Stimulated activated CD4-positive, alpha-beta T cell treated with anti-CD3 and anti-CD28 coated beads, Interleukin-1b, Interleukin-23, amount 100 ng/mL, for 1 hour (primary cell): ENCODE measurements around the gene PGM5.

Source experiments
- DNase-seq, 2 donors: peaks; one replicate each; pipeline ENCODE4 v3.0.0-alpha.2; 2020; ENCODE audit warnings: low read depth in 2 of 2

PGM5 gene

GRCh38 chr9:68433531-68434110 lies 77.2 kb downstream of the PGM5 start:
- DNase-seq = no peak

DNA sequence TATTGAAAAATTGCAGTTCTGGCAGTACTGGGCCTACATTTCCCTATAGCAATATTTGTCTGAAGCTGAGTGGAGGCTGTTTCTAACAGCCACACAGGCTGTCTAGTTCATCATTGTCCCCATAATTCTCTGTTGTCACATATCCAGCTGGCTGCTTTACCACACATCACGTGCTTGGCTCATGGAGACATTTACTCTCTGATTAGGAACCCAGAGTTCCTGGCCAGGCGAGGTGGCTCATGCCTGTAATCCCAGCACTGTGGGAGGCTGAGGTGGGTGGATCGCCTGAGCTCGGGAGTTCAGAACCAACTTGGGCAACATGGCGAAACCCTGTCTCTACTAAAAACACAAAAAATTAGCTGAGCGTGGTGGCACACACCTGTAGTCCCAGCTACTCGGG lies 81.4 kb downstream of the PGM5 start:
- no peak for DNase-seq

DNA sequence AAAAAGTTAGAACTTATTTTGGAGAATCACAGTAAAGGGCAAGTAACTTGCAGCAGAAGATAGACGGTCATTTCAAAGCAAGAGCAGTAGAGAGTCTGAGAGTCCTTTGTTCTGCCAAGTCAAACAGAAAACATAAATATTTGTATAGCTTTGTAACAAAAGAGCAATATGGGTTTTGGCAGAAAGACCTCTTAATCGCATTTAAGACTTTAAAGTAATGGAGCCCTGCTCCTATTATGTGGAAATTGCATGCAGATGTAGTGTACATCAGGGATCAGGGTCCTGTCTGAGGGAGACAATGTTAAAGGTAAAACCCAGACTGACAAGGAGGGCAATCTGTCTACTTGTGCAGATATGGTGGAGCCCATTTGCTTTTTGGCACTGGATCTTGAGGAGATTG lies 87.2 kb downstream of the PGM5 start:
- no peak for DNase-seq

GRCh38 chr9:68446836-68447235 lies 90.4 kb downstream of the PGM5 start:
- DNase-seq = no peak

DNA sequence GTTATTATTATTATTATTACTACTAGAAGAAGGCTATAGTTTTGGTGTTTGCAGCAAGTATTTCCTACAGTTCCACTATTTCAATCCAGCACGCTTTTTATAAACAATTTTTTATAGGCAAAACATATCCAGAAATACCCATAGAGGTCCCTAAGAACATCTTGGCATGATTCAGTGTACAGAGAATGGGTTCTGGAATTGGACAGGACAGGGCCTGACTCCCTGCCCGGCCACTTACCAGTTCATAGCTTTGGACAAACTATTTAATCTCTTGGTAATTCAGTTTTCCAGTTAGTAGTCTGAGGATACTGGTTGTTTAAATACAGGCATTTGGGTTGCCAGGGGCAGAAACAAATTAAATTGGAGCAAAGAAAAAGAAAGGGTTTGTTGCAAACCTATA lies 91.2 kb downstream of the PGM5 start:
- DNase-seq = no peak

GRCh38 chr9:68454579-68455334 lies 98.3 kb downstream of the PGM5 start:
- DNase-seq = no peak

DNA sequence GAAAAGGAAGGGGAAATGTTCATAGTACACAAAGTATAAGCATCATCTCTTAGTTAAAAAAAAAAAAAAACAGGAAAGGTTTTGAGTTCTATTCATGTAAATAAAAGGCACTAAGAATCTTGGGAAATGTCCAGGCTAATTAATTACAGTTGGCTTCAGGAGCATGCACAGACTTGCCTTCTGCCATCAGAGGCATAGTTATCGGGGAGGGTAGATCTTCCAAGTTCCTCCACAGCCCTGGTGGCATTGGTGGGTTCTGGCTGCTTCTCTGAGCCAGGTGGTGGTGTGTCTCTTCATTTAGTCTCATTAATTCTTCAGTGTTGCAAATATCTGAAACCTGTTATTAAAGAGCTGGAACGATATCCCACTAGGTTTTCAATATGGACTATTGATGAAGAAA lies 99.0 kb downstream of the PGM5 start:
- no peak for DNase-seq

DNA sequence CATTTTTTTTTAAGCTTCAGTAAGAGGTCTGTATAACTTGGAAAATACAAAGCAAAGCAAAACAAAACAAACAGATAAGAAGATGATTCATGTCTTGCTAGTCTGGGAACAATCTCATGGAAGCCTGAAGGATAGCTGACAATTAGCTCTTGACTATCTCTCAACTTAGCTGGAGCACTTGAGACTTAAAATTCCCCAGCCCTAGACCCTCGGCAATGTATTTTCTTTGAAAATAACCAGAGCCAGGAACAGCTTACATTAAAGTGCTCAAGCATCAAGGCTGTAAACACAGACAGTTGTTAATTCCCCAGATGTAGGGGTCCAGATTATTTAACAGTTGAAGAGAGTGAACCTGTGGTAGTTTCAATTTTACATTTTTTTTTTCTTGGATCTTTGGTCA lies 101.4 kb downstream of the PGM5 start:
- DNase-seq = no peak

DNA sequence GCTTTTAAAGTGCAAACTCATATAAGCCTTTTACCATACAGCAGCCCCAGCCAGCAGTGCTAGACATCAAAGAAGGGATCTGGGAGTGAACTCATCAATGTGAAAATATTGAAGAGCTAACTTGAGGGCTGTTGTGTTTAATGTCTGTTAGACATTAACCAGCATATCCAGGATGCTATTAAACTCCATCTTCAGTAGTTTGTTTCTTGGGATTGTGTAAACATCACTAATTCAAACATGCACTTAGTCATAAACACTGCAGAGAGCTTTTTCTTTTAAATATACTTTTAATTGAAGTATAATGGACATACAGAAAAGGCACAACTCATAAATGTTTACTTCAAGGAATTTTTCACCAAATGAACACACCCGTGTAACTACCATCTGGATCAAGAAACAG lies 102.5 kb downstream of the PGM5 start:
- no peak for DNase-seq

DNA sequence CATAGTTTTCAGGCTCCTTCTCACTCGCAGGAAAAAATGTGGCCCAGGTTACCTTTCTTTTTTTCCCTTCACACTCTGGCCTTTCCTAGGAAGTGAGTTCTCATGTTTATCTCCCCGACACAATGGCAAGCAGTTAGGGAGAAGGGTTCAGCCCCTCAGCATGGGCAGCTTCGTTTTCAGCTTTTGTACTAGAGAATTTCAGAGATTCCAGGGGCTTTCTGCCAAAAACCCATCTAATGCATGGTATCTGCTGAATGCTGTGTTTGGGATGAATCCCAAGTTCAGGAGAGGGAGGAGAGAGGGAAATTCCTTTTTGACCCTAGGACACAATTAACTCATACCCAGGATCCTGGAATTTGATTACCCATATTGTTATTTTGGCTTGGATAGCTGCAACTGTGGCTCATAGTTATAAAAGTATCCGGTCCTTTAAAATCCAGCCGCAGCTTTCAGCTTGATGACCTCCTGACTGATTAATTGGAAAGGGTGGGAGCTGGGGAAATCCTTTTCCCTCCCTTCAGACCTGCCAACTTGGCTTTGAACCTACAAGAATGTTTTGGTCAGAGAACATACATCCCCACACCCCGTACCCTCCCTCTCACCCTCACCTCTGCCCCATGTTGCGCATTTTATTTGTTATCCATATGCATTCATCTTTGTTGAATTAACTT lies 105.8 kb downstream of the PGM5 start:
- DNase-seq = no peak

GRCh38 chr9:68470067-68470466 lies 113.7 kb downstream of the PGM5 start:
- no peak for DNase-seq

- no peak for DNase-seq
Observed at GRCh38 chr9:68470634-68471033, 114.2 kb downstream of the PGM5 start.

- no peak for DNase-seq
Observed at GRCh38 chr9:68472119-68472518, 115.7 kb downstream of the PGM5 start.

GRCh38 chr9:68473790-68474189 lies 117.4 kb downstream of the PGM5 start:
- no peak for DNase-seq

DNA sequence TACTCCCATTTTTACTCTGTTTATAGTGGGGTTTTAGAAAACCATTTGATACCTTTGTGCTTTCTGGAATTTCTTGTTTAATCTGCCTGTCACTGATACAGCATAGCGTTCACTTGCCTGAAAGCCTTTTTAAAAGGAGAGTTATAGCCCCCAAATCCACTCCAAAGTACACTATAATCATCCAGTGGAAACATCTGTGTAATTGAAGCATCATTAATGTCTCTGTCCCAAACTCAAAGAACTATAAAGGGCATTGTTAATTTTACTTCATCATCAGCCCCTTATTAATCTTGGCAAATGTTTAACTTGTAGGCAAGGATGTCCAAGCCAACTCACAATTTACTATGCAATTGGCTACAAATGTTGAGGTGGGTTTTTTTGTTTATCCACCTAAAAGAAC lies 120.0 kb downstream of the PGM5 start:
- DNase-seq = no peak

- no peak for DNase-seq
Observed at GRCh38 chr9:68476847-68477246, 120.4 kb downstream of the PGM5 start.

DNA sequence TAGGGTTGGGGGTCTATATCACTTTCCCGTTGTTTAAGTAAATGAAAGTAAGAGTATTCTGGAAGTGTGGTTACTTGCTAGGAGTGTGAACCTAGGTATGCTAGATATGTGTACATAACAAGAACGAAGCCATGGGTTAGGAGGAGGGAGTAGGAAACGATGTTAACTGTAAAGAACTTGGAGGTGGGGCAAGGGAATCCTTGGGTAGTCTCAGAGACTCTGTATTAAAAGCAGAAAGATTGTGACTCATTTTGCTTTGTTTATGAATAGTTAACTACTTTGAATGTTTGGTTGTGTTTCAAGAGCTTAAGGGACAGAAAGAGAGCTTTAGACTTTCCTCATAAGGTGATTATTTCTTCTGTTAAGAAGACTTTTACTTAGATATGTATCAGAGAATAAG lies 124.4 kb downstream of the PGM5 start:
- no peak for DNase-seq

GRCh38 chr9:68482548-68482947 lies 126.1 kb downstream of the PGM5 start:
- no peak for DNase-seq

GRCh38 chr9:68488126-68488525 lies 131.7 kb downstream of the PGM5 start:
- DNase-seq = no peak

- DNase-seq = no peak
Observed at GRCh38 chr9:68489646-68490045, 133.2 kb downstream of the PGM5 start.

DNA sequence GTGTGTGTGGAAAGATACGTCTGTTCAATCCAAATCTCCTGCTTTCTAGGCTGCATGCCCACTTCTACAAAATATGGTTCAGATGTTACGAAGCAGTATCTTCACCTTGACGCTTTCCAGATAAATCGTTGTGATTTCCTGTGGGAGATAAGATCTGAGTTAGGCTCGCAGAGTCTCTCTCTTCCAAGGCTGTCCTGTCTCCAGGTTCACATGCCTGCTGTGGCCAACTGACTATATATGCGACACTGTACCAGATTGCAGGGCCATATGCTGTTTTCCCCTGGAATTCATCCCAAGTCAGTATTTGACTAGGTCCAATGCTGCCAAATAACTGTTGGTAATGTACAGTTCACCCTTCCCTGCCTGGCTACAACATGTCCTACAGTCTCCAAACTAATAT lies 136.4 kb downstream of the PGM5 start:
- no peak for DNase-seq

DNA sequence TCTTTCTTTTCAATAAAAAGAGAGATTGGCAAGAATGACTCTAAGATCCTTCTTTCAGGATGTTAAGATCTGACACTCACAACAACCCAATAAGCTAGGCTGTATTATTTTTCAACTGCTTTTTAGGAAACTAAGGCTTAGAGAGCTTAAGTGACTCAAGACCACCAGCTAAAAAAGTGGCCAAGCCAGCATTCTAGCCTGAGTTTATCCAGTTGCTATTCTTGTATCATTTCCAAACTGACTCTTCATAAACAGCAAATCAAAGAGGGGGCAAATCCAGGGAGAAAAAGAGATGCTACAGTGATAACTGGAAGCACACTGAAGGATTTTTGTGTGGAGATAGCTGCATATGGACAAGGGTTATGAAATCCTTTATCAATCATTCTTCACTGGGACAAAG lies 137.1 kb downstream of the PGM5 start:
- DNase-seq = no peak

DNA sequence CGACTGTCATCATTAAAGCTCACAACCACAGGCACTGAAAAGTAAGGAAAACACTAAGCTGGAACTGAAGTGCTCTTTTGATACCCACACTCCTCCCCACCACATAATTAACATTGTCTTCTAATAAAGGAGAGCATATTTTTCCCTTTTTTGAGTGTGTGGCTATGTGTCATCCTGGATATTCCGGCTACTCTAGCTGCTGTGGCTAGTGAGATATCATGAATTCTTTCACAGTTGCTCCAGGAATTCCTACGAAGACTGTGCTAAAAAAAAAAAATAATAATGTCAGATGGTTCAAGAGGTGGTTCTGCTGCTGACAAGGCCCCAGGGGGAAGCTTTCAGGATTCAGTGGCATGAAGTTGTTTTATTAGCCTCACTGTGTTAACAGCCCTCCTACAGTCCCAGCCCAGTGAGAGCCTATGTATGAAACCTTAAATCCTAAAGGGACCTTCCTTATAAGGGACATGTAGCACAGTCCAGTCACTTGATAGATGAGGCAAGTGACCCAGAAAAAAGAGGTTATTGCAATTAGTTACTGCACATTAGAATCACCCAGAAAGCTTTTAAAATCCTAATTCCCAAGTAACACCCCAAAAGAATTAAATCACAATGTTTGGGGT lies 137.7 kb downstream of the PGM5 start:
- no peak for DNase-seq
